ENCODE results near the gene GFRA4. TPM values are rescaled to one million over a fixed set of nuclear protein-coding genes. Genes with fewer than 3 reads are reported as not detected.

GFRA4 gene
- total RNA-seq, 1 experiment from 2014 or later = not detected

DNA sequence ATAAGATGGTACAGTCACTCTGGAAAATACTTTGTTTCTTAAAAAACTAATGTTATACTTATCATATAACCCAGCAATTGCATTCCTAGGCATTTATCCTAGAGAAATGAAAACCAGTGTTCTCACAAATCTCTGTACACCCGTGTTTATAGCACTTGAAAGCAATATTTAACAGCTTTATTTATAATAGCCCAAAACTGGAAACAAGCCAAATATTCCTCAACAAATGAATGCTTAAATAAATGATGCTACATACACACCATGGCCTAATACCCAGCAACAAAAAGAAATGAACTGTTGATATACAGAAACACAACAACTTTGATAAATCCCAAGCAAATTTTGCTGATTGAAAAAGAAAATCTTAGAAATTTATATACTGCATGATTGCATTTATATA, 51.3 kb downstream of the GFRA4 start:
- H3K27me3 ChIP-seq = no peaks in the 10 kb centered on the region
- no peaks in the 10 kb centered on the region; the same call in 1 of the 2 replicates for H3K36me3 ChIP-seq
- H3K4me1 ChIP-seq = no peaks in the 10 kb centered on the region
- H3K27ac ChIP-seq = no peak overlapping the region
- H3K9me3 ChIP-seq (replicated peaks) = no peaks in the 10 kb centered on the region
- no peak overlapping the region for H3K4me3 ChIP-seq
- no peak for DNase-seq

Other genes with a start within 250 kb of the GFRA4 start
- 27.0 and 27.9 TPM in 2 replicates for gene ATRN, start 192.4 kb downstream of the GFRA4 start, total RNA-seq (2014; rRNA removed; shearing (Covaris generic))
- not detected in 2 replicates for gene ADAM33, start 18.6 kb upstream of the GFRA4 start, total RNA-seq (2014; rRNA removed; shearing (Covaris generic))
- gene SIGLEC1, start 49.2 kb upstream of the GFRA4 start, total RNA-seq (2014; rRNA removed; shearing (Covaris generic)) = 0.02 TPM in 1 of 2 replicates, not detected in the other
- not detected in 2 replicates for gene HSPA12B, start 69.3 kb upstream of the GFRA4 start, total RNA-seq (2014; rRNA removed; shearing (Covaris generic))
- gene ADISSP, start 104.4 kb upstream of the GFRA4 start, total RNA-seq (2014; rRNA removed; shearing (Covaris generic)) = 44.9 and 51.3 TPM in 2 replicates
- gene SPEF1, start 118.0 kb upstream of the GFRA4 start, total RNA-seq (2014; rRNA removed; shearing (Covaris generic)) = 0.08 and 0.16 TPM in 2 replicates
- 34.6 and 36.7 TPM in 2 replicates for gene CENPB, start 123.3 kb upstream of the GFRA4 start, total RNA-seq (2014; rRNA removed; shearing (Covaris generic))
- gene CDC25B, start 132.9 kb upstream of the GFRA4 start, total RNA-seq (2014; rRNA removed; shearing (Covaris generic)) = 75.1 and 78.8 TPM in 2 replicates
- 8.9 and 9.4 TPM in 2 replicates for gene AP5S1, start 157.1 kb upstream of the GFRA4 start, total RNA-seq (2014; rRNA removed; shearing (Covaris generic))
- 26.4 and 28.9 TPM in 2 replicates for gene MAVS, start 183.4 kb upstream of the GFRA4 start, total RNA-seq (2014; rRNA removed; shearing (Covaris generic))
- 48.0 and 57.9 TPM in 2 replicates for gene PANK2, start 226.0 kb upstream of the GFRA4 start, total RNA-seq (2014; rRNA removed; shearing (Covaris generic))

All from SJCRH30 (cell line).